Common myeloid progenitor, CD34-positive (primary cell): ENCODE results near the gene WDR33.

Experiments used
- CTCF ChIA-PET: fragments of 350-600 bp; sonication (Branson Sonifier 250); formaldehyde crosslinking; loops from one replicate; lab custom pipeline; 2021; ENCODE audit warnings: antibody characterized with exemption; lab: Charles Lee
- POLR2A ChIA-PET: fragments of 350-600 bp; sonication (Branson Sonifier 250); formaldehyde crosslinking; loops from one replicate; lab custom pipeline; 2021; ENCODE audit warnings: antibody characterized with exemption; lab: Charles Lee
- DNase-seq, 3 donors: peaks; one replicate each; pipeline versions ENCODE4 v3.0.0 to v3.0.0-alpha.2; 2013
- H3K27ac ChIP-seq, 2 experiments: 1 replicate in 1 of 2; 2 replicates in 1 of 2; pipeline ENCODE4 v1.7.0; 2013; ENCODE audit warnings: inconsistent platforms in 2 of 2, low read length in 2 of 2, mild to moderate bottlenecking in 2 of 2, low read depth in 1 of 2, moderate library complexity in 1 of 2; ENCODE audit not compliant: severe bottlenecking in 2 of 2, insufficient read depth in 1 of 2, poor library complexity in 1 of 2
- H3K27me3 ChIP-seq, 5 experiments: replicated peaks in 2 of 5; 1 replicate in 3 of 5; 2 replicates in 2 of 5; pipeline versions ENCODE4 v1.6.1 to v1.7.0; 2013; ENCODE audit warnings: low read length in 4 of 5, mild to moderate bottlenecking in 2 of 5, moderate library complexity in 2 of 5, inconsistent platforms in 1 of 5; ENCODE audit not compliant: insufficient read depth in 5 of 5, control insufficient read depth in 4 of 5
- H3K36me3 ChIP-seq, 4 experiments: 1 replicate in 2 of 4; 2 replicates in 2 of 4; pipeline versions ENCODE4 v1.6.1 to v1.7.0; 2013; ENCODE audit warnings: low read length in 3 of 4, control low read depth in 1 of 4, mild to moderate bottlenecking in 1 of 4; ENCODE audit not compliant: control insufficient read depth in 4 of 4, insufficient read depth in 4 of 4
- H3K4me1 ChIP-seq, 4 experiments: 1 replicate in 3 of 4; 2 replicates in 1 of 4; pipeline versions ENCODE4 v1.6.1 to v1.7.1; 2013; ENCODE audit warnings: low read length in 3 of 4, mild to moderate bottlenecking in 3 of 4, control low read depth in 1 of 4, inconsistent platforms in 1 of 4, moderate library complexity in 1 of 4; ENCODE audit not compliant: control insufficient read depth in 4 of 4, insufficient read depth in 4 of 4; ENCODE audit errors: control extremely low read depth in 1 of 4
- H3K4me3 ChIP-seq, 7 experiments: 1 replicate in 4 of 7; 2 replicates in 3 of 7; pipeline versions ENCODE4 v1.5.1 to v1.7.0; 2013; ENCODE audit warnings: mild to moderate bottlenecking in 7 of 7, low read length in 6 of 7, moderate library complexity in 6 of 7, inconsistent platforms in 2 of 7, low read depth in 2 of 7, control low read depth in 1 of 7; ENCODE audit not compliant: insufficient read depth in 4 of 7, control insufficient read depth in 1 of 7; ENCODE audit errors: extremely low read depth in 1 of 7
- H3K9me3 ChIP-seq, 5 experiments: 1 replicate in 4 of 5; 2 replicates in 1 of 5; pipeline versions ENCODE4 v1.6.1 to v1.7.1; 2013; ENCODE audit warnings: low read length in 4 of 5, mild to moderate bottlenecking in 2 of 5, inconsistent platforms in 1 of 5, low read depth in 1 of 5, moderate library complexity in 1 of 5; ENCODE audit not compliant: control insufficient read depth in 4 of 5, insufficient read depth in 2 of 5; ENCODE audit errors: control extremely low read depth in 1 of 5
- WGBS: methylation state at CpG from one replicate; pipeline ENCODE4 v1.1.5; 2013; ENCODE audit not compliant: insufficient coverage; 5-methylcytosine and 5-hydroxymethylcytosine counted together

WDR33 gene

DNA sequence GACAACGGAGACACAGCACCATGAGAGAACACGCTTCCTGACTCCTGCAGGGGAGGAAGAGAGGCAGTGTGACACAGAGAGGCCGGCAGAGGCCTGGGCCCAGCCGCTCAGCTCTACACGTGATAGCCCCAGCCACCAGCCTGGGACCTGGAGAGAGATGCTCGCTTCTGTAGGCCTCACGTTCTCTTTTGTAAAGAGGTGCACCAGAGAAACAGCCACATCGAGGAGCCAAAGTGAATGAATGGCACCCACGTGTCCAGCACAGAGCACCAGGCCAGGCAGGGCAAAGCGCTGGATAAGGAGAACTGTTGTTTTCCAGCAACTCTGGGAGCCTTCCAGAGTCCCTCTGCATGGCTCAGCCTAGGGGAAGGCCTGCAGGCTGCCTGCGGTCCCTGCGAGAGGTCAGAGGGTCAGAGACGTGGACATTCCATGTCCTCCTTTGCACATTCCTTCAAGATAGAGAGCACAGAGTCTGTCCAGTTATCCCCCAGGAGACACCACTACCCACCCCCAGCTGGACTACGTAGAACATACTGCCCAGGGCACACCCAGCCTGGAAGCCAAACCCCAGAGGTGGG lies 149.8 kb downstream of the WDR33 start:
- ChIA-PET POLR2A (no interaction called here), CTCF (no interaction called here)
- WGBS = 100% methylated on average over 10 of the region's 14 CpGs
- peaks cover 6 to 40% (median 20%) of the 10 kb centered on the region in 5 experiments for H3K27me3 ChIP-seq
- H3K36me3 ChIP-seq = no peaks in the 10 kb centered on the region
- H3K27ac ChIP-seq = no peak overlapping the region
- peaks cover 0 to 14% (median 10%) of the 10 kb centered on the region in 4 experiments for H3K4me1 ChIP-seq
- no peak for DNase-seq
- H3K9me3 ChIP-seq = no peaks in the 10 kb centered on the region
- H3K4me3 ChIP-seq = no peak overlapping the region

- ChIA-PET CTCF (interaction anchor here (1.5 kb wide), 1 partner anchor 69 kb away, joined by 4 read pairs; no protein-coding TSS in a partner anchor), POLR2A (no interaction called here)
- Histone ChIP-seq H3K4me3 (no peak overlapping the region), H3K4me1 (peaks cover 0 to 14% (median 10%) of the 10 kb centered on the region in 4 experiments), H3K9me3 (no peaks in the 10 kb centered on the region), H3K27me3 (peaks cover 0 to 30% (median 15%) of the 10 kb centered on the region in 5 experiments), H3K36me3 (no peaks in the 10 kb centered on the region), H3K27ac (no peak overlapping the region)
- WGBS = 95% methylated on average over 10 of the region's 10 CpGs
- no peak for DNase-seq
These were observed 150.7 kb downstream of the WDR33 start for GRCh38 chr2:127660291-127660578.

- Histone ChIP-seq H3K27ac (no peak overlapping the region), H3K4me3 (peak overlapping the region in 1 of 7 experiments; percentile 16), H3K9me3 (no peaks in the 10 kb centered on the region), H3K36me3 (no peaks in the 10 kb centered on the region), H3K4me1 (peaks cover 0 to 14% (median 10%) of the 10 kb centered on the region in 4 experiments), H3K27me3 (peaks cover 0 to 24% (median 12%) of the 10 kb centered on the region in 5 experiments)
- DNase-seq = peak; percentile 15 to 75 (median 63)
- ChIA-PET POLR2A (no interaction called here), CTCF (interaction anchor here (0.8 to 1.5 kb wide), 2 partner anchors 10 to 68 kb away, joined by 3 to 4 read pairs; no protein-coding TSS in a partner anchor)
- WGBS = 92% methylated on average over 9 of the region's 14 CpGs
These were observed 151.3 kb downstream of the WDR33 start for GRCh38 chr2:127659408-127660290.

- ChIA-PET CTCF (interaction anchor here (0.8 to 1.5 kb wide), 2 partner anchors 9 to 67 kb away, joined by 3 to 4 read pairs; no protein-coding TSS in a partner anchor), POLR2A (no interaction called here)
- Histone ChIP-seq H3K9me3 (no peaks in the 10 kb centered on the region), H3K4me3 (no peak overlapping the region), H3K36me3 (no peaks in the 10 kb centered on the region), H3K4me1 (peaks cover 0 to 14% (median 6%) of the 10 kb centered on the region in 4 experiments), H3K27me3 (peaks cover 0 to 16% (median 9%) of the 10 kb centered on the region in 5 experiments), H3K27ac (no peak overlapping the region)
- DNase-seq = no peak
- WGBS = over 99% methylated on average over 13 of the region's 20 CpGs
These were observed 152.1 kb downstream of the WDR33 start for GRCh38 chr2:127658641-127659407.

- peaks cover 0 to 18% (median 7%) of the 10 kb centered on the region in 4 experiments for H3K4me1 ChIP-seq
- CTCF ChIA-PET = interaction anchor here (1.3 to 2.0 kb wide), 2 partner anchors 10 to 19 kb away, joined by 4 to 6 read pairs; no protein-coding TSS in a partner anchor
- POLR2A ChIA-PET = no interaction called here
- no peak overlapping the region for H3K27ac ChIP-seq
- H3K4me3 ChIP-seq = no peak overlapping the region
- no peaks in the 10 kb centered on the region for H3K36me3 ChIP-seq
- peaks cover 0 to 9% (median 4%) of the 10 kb centered on the region in 5 experiments for H3K27me3 ChIP-seq
- H3K9me3 ChIP-seq = no peaks in the 10 kb centered on the region
- no peak for DNase-seq
- WGBS = 95% methylated on average over 2 of the region's 6 CpGs
These were observed 152.8 kb downstream of the WDR33 start for GRCh38 chr2:127658146-127658545.

DNA sequence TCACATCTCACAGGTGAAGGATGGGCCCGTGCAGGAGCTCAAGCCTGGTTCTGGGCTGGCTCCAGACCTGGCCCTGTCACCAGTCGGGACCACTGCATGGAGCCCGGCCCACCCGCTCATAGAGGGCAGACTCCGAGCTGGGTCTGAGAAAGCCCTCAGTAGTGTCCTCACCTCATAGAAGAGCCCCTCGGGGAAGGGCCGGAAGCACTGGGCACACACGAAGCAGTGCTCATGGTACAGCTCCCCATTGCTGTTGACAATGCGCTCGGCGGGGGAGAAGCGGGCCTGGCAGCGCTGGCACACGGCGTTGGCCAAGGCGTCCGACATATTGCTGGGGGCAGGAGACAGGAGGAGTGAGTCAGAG lies 153.8 kb downstream of the WDR33 start:
- WGBS = 92% methylated on average over 17 of the region's 17 CpGs
- Histone ChIP-seq H3K4me1 (peaks cover 0 to 27% (median 16%) of the 10 kb centered on the region in 4 experiments), H3K27me3 (peaks cover 0 to 3% (median 0%) of the 10 kb centered on the region in 5 experiments), H3K27ac (no peak overlapping the region), H3K4me3 (no peak overlapping the region), H3K9me3 (no peaks in the 10 kb centered on the region), H3K36me3 (no peaks in the 10 kb centered on the region)
- no peak for DNase-seq
- CTCF ChIA-PET = interaction anchor here (1.3 to 2.0 kb wide), 2 partner anchors 9 to 19 kb away, joined by 4 to 6 read pairs; no protein-coding TSS in a partner anchor
- POLR2A ChIA-PET = no interaction called here
